GM18502 (cell line): ENCODE measurements around the gene RELB.

ENCODE experiments used
- ATAC-seq: cut with Tn5 transposase; IDR thresholded peaks from one replicate; pipeline ENCODE4 v1.9.1; 2021; ENCODE audit warnings: mild to moderate bottlenecking; ENCODE audit not compliant: unreplicated experiment, poor library complexity

RELB gene

GRCh38 chr19:45050036-45050435, 48.8 kb downstream of the RELB start:
- no peak for ATAC-seq

- no peak for ATAC-seq
Observed at GRCh38 chr19:45051929-45052579, 50.8 kb downstream of the RELB start.

GRCh38 chr19:45056831-45057230, 55.6 kb downstream of the RELB start:
- ATAC-seq = no peak

- ATAC-seq = no peak
Observed at GRCh38 chr19:45057444-45057843, 56.2 kb downstream of the RELB start.

GRCh38 chr19:45058622-45059159, 57.4 kb downstream of the RELB start:
- no peak for ATAC-seq

GRCh38 chr19:45059258-45059965, 58.1 kb downstream of the RELB start:
- ATAC-seq = peak; percentile 56

- ATAC-seq = no peak
Observed at GRCh38 chr19:45061965-45062364, 60.7 kb downstream of the RELB start.

- ATAC-seq = no peak
Observed at GRCh38 chr19:45063851-45064801, 62.9 kb downstream of the RELB start.

GRCh38 chr19:45066921-45067661, 65.8 kb downstream of the RELB start:
- no peak for ATAC-seq

- no peak for ATAC-seq
Observed at GRCh38 chr19:45068041-45068440, 66.8 kb downstream of the RELB start.

- no peak for ATAC-seq
Observed at GRCh38 chr19:45069056-45069455, 67.8 kb downstream of the RELB start.

- ATAC-seq = no peak
Observed at GRCh38 chr19:45070214-45070613, 69.0 kb downstream of the RELB start.

GRCh38 chr19:45070861-45071544, 69.7 kb downstream of the RELB start:
- ATAC-seq = no peak

- ATAC-seq = no peak
Observed at GRCh38 chr19:45071545-45071938, 70.3 kb downstream of the RELB start.

- ATAC-seq = no peak
Observed at GRCh38 chr19:45071969-45072790, 70.9 kb downstream of the RELB start.

- no peak for ATAC-seq
Observed at GRCh38 chr19:45074744-45075300, 73.6 kb downstream of the RELB start.

- ATAC-seq = peak; percentile 51
Observed at GRCh38 chr19:45075301-45076028, 74.2 kb downstream of the RELB start.
